HG02885 (cell line): Measurements from ENCODE around the gene LCN10.
"Not testable (repeated sequence)": the region's sequence is repeated elsewhere in the genome, so short reads cannot be mapped to it uniquely, and the experiment has no call there.

Experiments used
- ATAC-seq: cut with Tn5 transposase; IDR thresholded peaks from one replicate; pipeline ENCODE4 v1.9.1; 2021; ENCODE audit warnings: mild to moderate bottlenecking; ENCODE audit not compliant: unreplicated experiment, poor library complexity

Gene LCN10

DNA sequence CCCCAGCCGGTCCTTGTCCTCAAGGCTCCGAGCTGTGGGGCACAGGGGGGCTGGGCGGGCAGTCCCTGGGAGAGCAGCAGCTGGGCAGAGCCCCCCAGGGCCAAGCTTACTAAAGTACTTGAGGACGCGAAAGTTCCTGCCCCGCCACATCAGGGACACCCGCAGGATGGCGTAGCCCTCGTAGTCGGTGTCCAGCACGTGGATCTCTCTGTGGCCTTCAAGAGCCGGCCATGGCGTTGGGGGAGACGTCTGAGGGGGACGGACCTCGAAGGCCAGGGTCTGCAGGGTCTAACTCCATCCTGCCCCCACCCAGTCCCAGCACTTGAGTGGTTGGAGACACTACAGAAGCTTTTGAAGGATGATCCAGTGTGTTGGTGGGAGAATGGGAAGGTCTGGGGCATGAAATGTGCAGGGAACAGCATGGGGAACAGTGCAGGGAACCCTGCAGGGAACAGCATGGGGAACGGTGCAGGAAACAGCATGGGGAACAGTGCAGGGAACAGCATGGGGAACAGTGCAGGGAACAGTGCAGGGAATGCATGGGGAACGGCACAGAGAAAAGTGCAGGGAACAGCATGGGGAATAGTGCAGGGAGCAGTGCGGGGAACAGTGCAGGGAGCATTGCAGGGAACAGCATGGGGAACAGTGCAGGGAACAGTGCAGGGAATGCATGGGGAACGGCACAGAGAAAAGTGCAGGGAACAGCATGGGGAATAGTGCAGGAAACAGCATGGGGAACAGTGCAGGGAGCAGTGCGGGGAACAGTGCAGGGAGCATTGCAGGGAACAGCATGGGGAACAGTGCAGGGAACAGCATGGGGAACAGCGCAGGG, 12.8 kb upstream of the LCN10 start:
- ATAC-seq = not testable (repeated sequence)

- ATAC-seq = no peak
Measured at GRCh38 chr9:136754626-136755301, 12.0 kb upstream of the LCN10 start.

DNA sequence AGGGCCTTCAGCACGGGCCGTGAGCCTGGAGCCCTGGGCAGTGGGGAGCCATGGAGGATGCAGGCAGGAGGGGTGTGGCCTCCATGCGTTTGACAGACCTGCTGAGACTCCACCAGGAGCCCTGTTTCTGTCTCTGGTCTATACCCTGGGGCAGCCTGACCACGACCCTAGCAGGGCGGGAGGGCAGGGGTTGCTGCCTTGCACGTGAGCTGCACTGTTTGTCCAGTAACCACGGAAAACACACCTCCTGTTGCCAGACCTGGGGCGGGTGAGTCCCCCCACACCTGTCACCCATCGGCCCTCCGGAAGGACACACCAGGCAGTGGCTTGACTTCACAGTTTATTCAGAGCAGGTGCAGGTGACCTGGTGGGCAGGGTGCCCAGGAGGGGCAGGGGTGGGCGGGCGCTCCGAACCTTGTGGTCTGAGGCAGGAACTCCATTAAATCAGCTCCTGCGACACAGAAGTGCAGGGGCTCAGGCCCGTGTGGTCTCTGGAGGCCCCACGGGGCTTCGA, 11.4 kb upstream of the LCN10 start:
- ATAC-seq = no peak

GRCh38 chr9:136753371-136754058, 10.8 kb upstream of the LCN10 start:
- ATAC-seq = no peak

- no peak for ATAC-seq
Measured at GRCh38 chr9:136751814-136752213, 9.1 kb upstream of the LCN10 start.

DNA sequence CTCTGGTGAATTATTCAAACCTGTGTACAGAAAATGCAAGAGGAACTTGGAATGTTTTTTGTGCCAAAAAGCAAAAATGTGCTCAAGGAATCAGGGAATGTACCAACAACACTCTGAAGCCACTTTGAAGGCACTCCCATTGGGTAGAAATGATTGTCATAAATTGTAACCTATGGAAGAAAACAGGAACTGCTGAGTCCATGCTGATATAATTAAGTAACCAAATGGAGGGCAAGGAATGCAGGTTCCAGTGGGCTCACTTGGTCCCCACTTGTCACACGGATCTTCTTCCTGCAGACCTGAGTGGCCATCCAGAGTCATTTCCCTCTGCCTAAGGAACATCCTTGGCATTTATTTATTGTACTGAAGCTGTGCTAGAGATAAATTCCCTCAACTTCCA, 8.5 kb upstream of the LCN10 start:
- ATAC-seq = no peak

DNA sequence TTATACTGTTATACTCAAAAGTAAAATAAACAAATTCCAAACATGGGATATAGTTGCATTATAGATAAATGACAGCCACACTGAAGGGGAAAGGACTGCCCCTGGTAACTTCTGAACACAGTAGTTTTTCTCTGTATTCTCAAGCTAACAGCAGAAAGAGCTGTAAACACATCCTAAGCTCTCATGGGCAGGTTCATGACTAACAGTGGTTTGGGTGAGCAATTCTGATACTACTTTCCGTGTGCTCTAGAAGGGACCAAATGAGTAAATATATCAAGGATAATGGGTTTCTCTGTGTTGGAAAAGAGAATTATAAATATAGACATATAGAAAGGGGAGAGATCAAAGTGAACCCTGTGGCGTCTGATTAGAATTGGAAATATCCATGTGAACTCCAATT, 7.8 kb upstream of the LCN10 start:
- ATAC-seq = no peak

GRCh38 chr9:136748666-136749611, 6.2 kb upstream of the LCN10 start:
- no peak for ATAC-seq

- no peak for ATAC-seq
Measured at GRCh38 chr9:136748201-136748600, 5.5 kb upstream of the LCN10 start, which contains the start of gene LCN6. TSS of gene LCN6 (minus strand) at chr9:136748525. CDS start at chr9:136748483, 42 bp downstream.

GRCh38 chr9:136747161-136748060, 4.7 kb upstream of the LCN10 start:
- ATAC-seq = no peak

- ATAC-seq = no peak
Measured at GRCh38 chr9:136746621-136747020, 3.9 kb upstream of the LCN10 start.

DNA sequence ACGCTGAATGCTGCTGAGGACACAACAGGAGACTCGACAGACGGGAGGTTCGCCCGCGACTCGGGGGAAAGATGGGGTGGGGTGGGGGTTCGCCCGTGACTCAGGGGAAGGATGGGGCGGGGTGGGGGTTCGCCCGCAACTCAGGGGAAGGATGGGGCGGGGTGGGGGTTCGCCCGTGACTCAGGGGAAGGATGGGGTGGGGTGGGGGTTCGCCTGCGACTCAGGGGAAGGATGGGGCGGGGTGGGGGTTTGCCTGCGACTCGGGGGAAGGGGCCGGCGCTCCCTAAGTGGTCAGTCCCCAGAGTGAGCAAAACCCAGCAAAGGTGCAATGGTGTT, 3.4 kb upstream of the LCN10 start:
- no peak for ATAC-seq

DNA sequence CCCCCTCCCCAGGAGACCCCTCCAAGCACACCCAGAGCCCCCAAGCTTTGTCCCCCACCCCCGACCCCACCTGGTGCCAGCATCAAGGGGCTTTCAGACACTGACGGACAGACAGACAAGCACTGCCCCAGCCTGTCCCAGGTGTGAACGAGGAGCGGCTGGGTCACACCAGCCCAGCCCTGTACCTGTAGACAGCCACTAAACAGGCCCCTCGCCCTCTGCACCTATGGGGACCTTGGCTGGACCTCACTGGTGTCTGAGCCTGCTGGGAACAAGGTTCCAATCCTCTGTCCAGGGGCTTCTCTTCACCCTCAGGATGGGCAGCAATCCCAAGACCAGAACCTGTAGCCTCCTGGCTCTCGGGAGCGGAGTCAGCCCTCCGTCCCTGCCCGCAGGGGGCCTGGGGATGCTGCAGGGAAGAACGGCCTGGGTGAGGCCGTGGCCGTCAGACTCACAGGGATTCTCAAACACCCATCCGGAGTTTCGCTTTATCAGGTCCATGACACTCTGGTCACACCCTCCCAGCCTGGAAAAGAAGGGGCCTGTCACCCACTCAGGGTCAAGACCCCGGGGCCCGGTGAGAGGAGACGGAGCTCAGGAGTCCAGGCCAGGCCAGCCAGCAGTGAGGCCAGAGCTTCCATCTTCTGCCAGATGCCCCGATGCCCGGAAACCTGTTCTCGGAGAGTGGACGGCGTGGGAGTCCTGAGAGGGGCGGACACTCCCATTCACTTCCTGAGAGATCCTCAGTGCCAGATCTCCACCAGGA, 2.8 kb upstream of the LCN10 start:
- ATAC-seq = no peak

- ATAC-seq = no peak
Measured at GRCh38 chr9:136744773-136745172, 2.0 kb upstream of the LCN10 start.

GRCh38 chr9:136743639-136744211, 985 bp upstream of the LCN10 start:
- no peak for ATAC-seq

GRCh38 chr9:136741883-136742571, 713 bp downstream of the LCN10 start:
- ATAC-seq = no peak
